CD4-positive, alpha-beta T cell treated with Interferon alpha-2 for 1 hour (primary cell): Measurements from ENCODE around the gene PCDHA8.
"Not testable (repeated sequence)": the region's sequence is repeated elsewhere in the genome, so short reads cannot be mapped to it uniquely, and the experiment has no call there.

ENCODE experiments used
- DNase-seq, 2 donors: peaks; one replicate each; pipeline ENCODE4 v3.0.0-alpha.2; 2020 to 2022

PCDHA8 gene, protein sequence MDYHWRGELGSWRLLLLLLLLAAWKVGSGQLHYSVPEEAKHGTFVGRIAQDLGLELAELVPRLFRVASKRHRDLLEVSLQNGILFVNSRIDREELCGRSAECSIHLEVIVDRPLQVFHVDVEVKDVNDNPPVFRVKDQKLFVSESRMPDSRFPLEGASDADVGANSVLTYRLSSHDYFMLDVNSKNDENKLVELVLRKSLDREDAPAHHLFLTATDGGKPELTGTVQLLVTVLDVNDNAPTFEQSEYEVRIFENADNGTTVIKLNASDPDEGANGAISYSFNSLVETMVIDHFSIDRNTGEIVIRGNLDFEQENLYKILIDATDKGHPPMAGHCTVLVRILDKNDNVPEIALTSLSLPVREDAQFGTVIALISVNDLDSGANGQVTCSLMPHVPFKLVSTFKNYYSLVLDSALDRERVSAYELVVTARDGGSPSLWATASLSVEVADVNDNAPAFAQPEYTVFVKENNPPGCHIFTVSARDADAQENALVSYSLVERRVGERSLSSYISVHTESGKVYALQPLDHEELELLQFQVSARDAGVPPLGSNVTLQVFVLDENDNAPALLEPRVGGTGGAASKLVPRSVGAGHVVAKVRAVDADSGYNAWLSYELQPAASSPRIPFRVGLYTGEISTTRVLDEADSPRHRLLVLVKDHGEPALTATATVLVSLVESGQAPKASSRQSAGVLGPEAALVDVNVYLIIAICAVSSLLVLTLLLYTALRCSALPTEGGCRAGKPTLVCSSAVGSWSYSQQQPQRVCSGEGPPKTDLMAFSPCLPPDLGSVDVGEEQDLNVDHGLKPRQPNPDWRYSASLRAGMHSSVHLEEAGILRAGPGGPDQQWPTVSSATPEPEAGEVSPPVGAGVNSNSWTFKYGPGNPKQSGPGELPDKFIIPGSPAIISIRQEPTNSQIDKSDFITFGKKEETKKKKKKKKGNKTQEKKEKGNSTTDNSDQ

DNA sequence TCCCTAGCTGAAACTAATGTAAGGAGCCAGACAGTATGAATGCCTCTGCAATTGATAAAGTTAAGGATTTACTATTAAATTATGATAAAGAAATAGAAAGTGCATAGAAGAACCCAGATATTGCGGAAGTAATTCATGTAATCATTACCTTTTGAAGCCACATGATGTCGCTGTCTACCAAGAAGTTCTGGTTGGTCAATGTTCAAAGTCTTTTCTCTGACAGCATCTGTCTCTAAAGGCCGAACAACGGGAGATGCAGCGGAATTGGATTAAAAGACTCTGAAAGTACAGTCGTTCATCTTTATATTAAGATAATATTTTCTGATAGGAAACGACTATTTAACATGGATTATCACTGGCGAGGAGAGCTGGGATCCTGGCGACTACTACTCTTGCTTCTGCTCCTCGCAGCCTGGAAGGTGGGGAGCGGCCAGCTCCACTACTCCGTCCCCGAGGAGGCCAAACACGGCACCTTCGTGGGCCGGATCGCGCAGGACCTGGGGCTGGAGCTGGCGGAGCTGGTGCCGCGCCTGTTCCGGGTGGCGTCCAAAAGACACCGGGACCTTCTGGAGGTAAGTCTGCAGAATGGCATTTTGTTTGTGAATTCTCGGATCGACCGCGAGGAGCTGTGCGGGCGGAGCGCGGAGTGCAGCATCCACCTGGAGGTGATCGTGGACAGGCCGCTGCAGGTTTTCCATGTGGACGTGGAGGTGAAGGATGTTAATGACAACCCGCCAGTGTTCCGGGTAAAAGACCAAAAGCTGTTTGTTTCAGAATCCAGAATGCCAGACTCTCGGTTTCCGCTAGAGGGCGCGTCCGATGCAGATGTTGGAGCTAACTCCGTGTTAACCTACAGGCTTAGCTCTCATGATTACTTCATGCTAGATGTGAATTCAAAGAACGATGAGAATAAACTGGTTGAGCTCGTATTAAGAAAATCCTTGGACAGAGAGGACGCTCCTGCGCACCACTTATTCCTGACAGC lies at the start of gene PCDHA8:
Gene PCDHA8, plus strand, starts transcription at position 210 of the 985 bp plus-strand sequence. Its CDS starts 135 bp downstream, at position 345.
- DNase-seq, result peak in 1 of 2 donors; percentile 6

DNA sequence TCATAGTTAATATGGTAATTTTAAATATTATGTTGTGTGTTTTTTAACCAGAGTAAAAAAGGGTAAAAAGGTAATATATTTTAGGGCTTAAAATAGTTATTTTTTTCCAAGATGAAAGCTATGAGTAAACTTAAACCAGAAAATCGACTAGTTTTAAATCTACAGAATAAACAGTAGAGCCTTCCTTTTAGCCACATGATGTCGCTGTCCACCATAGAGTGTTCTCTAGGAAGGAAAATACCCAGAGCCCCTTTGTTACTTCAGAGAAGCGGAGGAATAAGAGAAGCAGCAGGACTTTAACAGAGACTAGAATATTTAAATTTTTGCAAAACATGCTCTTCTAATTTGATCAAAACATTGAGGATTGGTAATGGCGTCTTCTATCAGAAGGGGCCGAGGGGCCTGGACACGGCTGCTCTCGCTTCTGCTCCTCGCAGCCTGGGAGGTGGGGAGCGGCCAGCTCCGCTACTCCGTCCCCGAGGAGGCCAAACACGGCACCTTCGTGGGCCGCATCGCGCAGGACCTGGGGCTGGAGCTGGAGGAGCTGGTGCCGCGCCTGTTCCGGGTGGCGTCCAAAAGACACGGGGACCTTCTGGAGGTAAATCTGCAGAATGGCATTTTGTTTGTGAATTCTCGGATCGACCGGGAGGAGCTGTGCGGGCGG lies 46.3 kb upstream of the PCDHA8 start, which contains the start of gene PCDHA2:
Gene PCDHA2, plus strand, starts transcription at position 258 of the 664 bp plus-strand sequence.
- DNase-seq, result no peak

DNA sequence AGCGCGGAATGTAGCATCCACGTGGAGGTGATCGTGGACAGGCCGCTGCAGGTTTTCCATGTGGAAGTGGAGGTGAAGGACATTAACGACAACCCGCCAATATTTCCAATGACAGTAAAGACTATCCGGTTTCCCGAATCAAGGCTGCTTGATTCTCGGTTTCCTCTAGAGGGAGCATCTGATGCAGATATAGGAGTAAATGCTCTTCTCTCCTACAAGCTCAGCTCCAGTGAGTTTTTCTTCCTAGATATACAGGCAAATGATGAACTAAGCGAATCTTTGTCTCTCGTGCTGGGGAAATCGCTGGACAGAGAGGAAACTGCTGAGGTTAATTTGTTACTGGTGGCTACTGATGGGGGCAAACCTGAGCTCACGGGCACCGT lies 45.7 kb upstream of the PCDHA8 start:
- no peak for DNase-seq

DNA sequence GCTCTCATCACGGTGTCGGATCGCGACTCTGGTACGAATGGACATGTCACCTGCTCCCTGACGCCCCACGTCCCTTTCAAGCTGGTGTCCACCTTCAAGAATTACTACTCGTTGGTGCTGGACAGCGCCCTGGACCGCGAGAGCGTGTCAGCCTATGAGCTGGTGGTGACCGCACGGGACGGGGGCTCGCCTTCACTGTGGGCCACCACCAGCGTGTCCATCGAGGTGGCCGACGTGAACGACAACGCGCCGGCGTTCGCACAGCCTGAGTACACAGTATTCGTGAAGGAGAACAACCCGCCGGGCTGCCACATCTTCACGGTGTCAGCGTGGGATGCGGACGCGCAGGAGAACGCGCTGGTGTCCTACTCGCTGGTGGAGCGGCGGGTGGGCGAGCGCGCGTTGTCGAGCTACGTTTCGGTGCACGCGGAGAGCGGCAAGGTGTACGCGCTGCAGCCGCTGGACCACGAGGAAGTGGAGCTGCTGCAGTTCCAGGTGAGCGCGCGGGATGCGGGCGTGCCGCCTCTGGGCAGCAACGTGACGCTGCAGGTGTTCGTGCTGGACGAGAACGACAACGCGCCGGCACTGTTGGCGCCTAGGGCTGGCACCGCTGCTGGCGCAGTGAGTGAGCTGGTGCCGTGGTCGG lies 44.8 kb upstream of the PCDHA8 start:
- DNase-seq, result not testable (repeated sequence)

DNA sequence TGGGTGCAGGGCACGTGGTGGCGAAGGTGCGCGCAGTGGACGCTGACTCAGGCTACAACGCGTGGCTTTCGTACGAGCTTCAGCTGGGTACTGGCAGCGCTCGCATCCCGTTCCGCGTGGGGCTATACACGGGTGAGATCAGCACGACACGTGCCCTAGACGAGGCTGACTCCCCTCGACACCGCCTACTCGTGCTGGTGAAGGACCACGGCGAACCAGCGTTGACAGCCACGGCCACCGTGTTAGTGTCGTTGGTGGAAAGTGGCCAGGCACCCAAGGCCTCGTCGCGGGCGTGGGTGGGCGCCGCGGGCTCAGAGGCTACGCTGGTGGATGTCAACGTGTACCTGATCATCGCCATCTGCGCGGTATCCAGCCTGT lies 44.3 kb upstream of the PCDHA8 start:
- DNase-seq, result no peak

DNA sequence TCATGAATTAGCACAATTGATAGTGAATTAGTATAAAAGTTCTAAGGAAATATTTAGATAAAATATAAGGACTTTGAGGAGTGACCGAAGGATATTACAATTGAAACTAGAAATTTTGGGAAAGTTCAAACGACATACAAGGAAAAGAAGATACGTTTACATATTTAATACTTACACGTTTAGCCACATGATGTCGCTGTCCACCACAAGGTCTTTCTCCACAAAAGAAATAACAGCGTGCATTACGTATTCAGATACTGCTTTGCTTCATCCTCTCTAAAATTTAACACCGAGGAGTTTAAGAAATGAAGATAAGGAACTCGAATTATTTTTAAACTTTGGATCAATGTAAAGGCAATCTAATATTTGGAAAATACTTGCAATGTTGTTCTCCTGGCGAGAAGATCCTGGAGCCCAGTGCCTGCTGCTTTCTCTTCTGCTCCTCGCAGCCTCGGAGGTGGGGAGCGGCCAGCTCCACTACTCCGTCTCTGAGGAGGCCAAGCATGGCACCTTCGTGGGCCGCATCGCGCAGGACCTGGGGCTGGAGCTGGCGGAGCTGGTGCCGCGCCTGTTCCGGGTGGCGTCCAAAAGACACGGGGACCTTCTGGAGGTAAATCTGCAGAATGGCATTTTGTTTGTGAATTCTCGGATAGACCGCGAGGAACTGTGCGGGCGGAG lies 40.0 kb upstream of the PCDHA8 start, which contains the start of gene PCDHA3:
Gene PCDHA3, plus strand, starts transcription at position 242 of the 678 bp plus-strand sequence.
- no peak for DNase-seq

DNA sequence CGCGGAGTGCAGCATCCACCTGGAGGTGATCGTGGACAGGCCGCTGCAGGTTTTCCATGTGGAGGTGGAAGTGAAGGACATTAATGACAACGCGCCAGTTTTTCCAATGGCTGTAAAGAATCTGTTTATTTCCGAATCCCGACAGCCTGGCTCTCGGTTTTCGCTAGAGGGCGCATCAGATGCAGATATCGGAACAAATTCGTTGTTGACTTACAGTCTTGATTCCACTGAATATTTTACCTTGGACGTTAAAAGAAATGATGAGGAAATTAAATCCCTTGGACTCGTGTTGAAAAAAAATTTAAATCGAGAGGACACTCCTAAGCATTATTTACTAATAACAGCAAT lies 39.5 kb upstream of the PCDHA8 start:
- DNase-seq, result no peak

DNA sequence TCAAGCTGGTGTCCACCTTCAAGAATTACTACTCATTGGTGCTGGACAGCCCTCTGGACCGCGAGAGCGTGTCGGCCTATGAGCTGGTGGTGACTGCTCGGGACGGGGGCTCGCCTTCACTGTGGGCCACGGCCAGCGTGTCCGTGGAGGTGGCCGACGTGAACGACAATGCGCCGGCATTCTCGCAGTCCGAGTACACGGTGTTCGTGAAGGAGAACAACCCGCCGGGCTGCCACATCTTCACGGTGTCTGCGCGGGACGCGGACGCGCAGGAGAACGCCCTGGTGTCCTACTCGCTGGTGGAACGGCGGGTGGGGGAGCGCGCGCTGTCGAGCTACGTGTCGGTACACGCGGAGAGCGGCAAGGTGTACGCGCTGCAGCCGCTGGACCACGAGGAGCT lies 38.6 kb upstream of the PCDHA8 start:
- DNase-seq, result not testable (repeated sequence)

DNA sequence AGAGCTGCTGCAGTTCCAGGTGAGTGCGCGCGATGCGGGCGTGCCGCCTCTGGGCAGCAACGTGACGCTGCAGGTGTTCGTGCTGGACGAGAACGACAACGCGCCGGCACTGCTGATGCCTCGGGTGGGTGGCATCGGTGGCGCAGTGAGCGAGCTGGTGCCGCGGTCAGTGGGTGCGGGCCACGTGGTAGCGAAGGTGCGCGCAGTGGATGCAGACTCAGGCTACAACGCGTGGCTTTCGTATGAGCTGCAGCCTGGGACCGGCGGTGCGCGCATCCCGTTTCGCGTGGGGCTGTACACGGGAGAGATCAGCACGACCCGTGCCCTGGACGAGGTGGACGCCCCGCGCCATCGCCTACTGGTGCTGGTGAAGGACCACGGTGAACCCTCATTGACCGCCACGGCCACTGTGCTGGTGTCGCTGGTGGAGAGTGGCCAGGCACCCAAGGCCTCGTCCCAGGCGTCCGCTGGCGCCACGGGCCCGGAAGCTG lies 38.2 kb upstream of the PCDHA8 start:
- DNase-seq, result no peak

DNA sequence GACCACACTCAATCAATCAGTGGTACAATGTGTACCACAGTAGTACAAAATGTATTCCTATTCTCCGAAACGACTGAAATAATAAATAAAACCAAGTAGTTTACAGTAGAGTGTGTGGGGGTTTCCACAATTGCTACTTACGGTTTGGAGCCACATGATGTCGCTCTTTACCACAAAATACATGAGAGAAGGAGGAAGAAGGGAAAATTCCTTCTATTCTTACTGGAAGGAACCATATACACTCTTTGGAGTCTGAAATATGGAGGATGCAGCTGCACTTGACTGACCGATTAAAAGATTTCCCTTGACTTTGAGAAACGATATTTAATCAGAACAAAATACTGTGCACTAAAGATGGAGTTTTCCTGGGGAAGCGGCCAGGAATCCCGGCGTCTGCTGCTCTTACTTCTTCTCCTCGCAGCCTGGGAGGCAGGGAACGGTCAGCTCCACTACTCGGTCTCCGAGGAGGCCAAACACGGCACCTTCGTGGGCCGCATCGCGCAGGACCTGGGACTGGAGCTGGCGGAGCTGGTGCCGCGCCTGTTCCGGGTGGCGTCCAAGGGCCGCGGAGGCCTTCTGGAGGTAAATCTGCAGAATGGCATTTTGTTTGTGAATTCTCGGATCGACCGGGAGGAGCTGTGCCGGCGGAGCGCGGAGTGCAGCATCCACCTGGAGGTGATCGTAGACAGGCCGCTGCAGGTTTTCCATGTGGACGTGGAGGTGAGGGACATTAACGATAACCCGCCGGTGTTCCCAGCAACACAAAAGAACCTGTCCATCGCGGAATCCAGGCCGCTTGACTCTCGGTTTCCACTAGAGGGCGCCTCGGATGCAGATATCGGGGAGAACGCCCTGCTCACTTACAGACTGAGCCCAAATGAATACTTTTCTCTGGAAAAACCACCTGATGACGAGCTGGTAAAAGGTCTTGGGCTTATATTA lies 33.9 kb upstream of the PCDHA8 start, which contains the start of gene PCDHA4:
Gene PCDHA4, plus strand, starts transcription at position 235 of the 942 bp plus-strand sequence.
- DNase-seq, result peak in 1 of 2 donors; percentile 1

DNA sequence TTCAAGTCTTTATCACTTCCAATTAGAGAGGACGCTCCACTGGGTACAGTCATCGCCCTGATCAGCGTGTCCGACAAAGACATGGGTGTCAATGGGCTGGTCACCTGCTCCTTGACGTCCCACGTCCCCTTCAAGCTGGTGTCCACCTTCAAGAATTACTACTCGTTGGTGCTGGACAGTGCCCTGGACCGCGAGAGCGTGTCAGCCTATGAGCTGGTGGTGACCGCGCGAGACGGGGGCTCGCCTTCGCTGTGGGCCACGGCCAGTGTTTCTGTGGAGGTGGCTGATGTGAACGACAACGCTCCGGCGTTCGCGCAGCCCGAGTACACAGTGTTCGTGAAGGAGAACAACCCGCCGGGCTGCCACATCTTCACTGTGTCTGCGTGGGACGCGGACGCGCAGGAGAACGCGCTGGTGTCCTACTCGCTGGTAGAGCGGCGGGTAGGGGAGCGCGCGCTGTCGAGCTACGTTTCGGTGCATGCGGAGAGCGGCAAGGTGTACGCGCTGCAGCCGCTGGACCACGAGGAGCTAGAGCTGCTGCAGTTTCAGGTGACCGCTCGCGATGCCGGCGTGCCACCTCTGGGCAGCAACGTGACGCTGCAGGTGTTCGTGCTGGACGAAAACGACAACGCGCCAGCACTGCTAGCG lies 32.6 kb upstream of the PCDHA8 start:
- not testable (repeated sequence) for DNase-seq

DNA sequence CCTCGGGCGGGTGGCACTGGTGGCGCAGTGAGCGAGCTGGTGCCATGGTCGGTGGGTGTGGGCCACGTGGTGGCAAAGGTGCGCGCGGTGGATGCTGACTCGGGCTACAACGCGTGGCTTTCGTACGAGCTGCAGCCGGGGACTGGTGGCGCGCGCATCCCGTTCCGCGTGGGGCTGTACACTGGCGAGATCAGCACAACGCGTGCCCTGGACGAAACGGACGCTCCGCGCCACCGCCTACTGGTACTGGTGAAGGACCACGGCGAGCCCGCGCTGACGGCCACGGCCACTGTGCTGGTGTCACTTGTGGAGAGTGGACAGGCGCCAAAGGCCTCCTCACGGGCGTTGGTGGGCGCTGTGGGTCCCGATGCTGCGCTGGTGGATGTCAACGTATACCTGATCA lies 32.1 kb upstream of the PCDHA8 start:
- DNase-seq, result no peak

DNA sequence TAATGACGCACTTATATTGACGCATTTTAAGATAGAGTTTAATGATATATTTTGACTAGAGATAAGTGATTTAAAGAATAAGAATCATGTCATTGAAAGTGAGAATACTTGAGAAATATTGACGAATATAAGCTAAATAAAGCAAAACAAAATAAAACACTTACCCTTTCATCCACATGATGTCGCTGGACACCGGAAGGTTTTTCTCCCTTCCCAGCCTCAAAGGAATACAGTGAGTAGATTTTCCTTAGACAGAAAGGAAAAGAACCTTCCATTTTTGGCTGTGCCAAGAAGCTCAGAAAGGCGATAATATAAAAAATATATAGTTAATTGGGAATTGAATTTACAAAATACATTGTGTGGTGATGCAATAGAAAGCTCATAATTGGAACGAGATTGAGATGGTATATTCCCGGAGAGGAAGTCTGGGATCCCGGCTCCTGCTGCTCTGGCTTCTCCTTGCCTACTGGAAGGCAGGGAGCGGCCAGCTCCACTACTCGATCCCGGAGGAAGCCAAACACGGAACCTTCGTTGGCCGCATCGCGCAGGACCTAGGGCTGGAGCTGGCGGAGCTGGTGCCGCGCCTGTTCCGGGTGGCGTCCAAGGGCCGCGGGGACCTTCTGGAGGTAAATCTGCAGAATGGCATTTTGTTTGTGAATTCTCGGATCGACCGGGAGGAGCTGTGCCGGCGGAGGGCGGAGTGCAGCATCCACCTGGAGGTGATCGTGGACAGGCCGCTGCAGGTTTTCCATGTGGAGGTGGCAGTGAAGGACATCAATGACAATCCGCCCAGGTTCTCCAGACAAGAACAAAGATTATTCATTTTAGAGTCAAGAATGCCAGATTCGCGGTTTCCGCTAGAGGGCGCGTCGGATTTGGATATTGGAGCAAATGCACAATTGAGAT lies 19.4 kb upstream of the PCDHA8 start, which contains the start of gene PCDHA5:
Gene PCDHA5, plus strand, starts transcription at position 239 of the 906 bp plus-strand sequence.
- DNase-seq, result no peak

DNA sequence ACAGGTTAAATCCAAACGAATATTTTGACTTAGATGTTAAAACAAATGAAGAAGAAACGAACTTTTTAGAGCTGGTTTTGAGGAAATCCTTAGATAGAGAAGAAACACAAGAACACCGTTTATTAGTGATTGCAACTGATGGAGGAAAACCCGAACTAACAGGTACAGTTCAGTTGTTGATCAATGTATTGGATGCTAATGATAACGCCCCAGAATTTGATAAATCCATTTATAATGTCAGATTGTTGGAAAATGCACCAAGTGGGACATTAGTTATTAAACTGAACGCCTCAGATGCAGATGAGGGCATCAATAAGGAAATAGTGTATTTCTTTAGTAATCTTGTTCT lies 18.7 kb upstream of the PCDHA8 start:
- DNase-seq, result no peak

DNA sequence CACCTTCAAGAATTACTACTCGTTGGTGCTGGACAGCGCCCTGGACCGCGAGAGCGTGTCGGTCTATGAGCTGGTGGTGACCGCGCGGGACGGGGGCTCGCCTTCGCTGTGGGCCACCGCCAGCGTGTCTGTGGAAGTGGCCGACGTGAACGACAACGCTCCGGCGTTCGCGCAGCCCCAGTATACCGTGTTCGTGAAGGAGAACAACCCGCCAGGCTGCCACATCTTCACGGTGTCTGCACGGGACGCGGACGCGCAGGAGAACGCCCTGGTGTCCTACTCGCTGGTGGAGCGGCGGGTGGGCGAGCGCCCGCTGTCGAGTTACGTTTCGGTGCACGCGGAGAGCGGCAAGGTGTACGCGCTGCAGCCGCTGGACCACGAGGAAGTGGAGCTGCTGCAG lies 18.0 kb upstream of the PCDHA8 start:
- DNase-seq, result not testable (repeated sequence)

DNA sequence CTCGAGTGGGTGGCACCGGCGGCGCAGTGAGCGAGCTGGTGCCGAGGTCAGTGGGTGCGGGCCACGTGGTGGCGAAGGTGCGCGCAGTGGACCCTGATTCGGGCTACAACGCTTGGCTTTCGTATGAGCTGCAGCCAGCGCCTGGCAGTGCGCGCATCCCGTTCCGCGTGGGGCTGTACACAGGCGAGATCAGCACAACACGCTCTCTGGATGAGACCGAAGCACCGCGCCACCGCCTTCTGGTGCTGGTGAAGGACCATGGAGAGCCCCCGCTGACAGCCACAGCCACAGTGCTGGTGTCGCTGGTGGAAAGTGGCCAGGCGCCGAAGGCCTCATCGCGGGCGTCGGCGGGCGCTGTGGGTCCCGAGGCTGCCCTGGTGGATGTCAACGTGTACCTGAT lies 17.5 kb upstream of the PCDHA8 start:
- no peak for DNase-seq

DNA sequence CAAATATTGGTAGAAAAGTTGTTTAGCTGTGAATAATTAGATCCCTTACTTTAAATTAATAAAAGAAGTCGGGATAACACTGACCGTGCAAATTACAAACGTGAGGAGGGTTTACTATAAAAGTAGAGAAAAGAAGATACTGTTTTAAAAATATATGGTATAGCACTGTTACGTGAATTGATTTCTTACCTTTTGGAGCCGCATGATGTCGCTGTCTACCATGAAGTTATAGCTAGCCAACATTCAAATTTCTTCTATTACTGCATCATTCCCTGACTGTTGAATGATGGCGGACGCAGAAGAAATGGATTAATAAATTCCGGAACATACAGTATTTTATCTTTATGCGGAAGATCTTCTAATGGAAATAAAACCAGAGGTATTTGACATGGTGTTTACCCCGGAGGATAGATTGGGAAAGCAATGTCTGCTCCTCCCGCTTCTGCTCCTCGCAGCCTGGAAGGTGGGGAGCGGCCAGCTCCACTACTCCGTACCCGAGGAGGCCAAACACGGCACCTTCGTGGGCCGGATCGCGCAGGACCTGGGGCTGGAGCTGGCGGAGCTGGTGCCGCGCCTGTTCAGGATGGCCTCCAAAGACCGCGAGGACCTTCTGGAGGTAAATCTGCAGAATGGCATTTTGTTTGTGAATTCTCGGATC lies 13.2 kb upstream of the PCDHA8 start, which contains the start of gene PCDHA6:
Gene PCDHA6, plus strand, starts transcription at position 257 of the 658 bp plus-strand sequence. Its CDS starts 132 bp downstream, at position 389.
- DNase-seq, result no peak
